HG02870 (cell line): ENCODE results near the gene IRX5.

Experiments
- ATAC-seq: cut with Tn5 transposase; IDR thresholded peaks from one replicate; pipeline ENCODE4 v1.9.1; 2021; ENCODE audit warnings: mild to moderate bottlenecking, moderate library complexity; ENCODE audit not compliant: unreplicated experiment

Gene IRX5

DNA sequence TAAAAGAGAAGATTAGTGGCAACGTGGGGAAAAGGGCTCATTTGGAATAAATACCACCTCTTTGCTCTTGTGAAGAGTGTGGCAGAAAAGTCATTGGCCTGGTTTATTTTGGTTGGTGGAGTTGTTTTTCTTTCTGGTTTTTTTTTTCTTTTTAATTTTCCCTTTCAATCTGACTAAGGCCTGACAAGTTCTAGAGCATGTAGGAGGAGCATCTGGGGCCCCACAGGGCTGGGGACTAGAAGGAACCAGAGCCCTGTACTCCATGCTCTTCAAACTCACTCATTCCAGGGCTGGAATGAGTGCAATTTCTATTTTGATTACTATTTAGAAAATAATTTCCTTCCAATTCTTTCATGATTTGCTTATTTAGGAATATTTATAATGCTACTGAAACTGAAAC lies 13.3 kb downstream of the IRX5 start:
- no peak for ATAC-seq

DNA sequence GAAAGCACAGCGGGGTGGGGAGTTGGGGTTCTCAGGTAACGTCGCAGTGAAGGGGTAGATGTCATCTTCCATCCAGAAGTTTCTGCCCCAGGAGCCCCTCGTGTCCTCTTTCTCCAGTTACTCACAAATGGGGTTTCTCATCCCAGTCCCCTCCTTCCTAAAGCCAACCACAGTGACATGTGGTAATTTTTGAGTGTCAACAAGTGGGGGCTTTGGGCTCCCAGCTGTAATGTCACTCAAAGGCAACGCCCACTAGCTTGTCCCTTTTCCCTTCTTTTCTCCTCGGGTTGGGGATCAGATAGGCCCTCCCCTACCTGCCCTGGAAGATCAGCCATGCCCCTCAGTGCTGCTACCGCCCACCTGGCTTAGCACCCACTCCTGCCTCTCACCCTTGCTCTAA lies 14.4 kb downstream of the IRX5 start:
- ATAC-seq, result no peak

- ATAC-seq, result no peak
Observed at GRCh38 chr16:54946909-54947308, 16.2 kb downstream of the IRX5 start.

DNA sequence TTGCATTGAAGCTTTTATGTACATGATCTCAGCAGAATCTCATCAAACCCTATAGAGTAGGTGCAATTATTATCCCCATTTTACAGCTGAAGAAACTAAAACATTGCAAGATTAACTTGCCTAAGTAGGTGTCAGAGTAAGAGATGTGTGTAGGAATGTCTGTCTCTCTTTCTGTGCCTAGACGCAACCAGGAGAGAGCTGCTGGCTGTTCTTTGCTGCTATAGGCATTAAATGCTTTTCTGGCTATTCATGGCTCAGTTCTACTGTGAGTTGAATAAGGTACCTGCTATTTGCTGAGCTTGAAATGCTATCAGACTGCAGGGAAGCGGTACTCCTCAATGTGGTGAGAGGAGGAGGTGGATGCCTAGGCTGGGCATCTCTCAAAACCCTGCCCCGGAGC lies 17.0 kb downstream of the IRX5 start:
- ATAC-seq, result no peak

DNA sequence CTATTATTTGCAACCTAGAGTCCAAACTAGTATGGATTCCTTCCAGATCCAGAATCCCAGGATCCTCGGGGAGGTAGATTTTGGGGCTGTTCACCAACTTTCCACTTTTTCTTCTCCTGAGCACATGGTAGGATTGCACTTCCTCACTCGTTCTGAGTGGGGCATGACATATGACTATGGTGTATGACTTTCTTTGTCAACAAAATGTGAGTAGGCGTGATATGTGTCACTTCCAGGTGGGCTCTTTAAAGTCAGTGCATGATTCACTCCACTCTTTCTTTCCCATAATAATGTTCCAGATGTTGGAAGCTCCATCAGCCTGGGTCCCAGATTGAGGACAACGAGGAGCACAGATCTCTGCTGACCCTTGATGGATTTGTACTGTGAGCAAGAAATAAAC lies 21.5 kb downstream of the IRX5 start:
- no peak for ATAC-seq

DNA sequence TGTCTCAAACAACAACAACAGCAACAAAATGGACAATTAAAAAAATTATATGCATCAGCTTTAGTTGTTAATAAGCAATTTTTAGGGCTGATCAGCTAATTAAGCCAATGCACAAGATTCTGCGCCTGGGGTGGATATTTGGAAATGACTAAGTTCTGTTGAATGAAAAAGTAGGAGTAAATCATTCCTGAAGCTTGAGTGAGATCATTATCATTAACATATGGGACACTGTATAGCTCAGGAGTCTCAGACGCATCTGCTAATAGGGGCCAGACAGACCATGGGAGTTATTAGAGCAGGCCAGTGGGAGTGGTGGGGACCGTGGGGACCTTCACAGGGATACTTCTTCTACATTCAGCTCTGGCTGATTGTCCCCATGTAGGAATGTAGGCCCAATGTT lies 22.8 kb downstream of the IRX5 start:
- no peak for ATAC-seq

GRCh38 chr16:54954220-54954619 lies 23.6 kb downstream of the IRX5 start:
- no peak for ATAC-seq

GRCh38 chr16:54955757-54956156 lies 25.1 kb downstream of the IRX5 start:
- ATAC-seq, result no peak

DNA sequence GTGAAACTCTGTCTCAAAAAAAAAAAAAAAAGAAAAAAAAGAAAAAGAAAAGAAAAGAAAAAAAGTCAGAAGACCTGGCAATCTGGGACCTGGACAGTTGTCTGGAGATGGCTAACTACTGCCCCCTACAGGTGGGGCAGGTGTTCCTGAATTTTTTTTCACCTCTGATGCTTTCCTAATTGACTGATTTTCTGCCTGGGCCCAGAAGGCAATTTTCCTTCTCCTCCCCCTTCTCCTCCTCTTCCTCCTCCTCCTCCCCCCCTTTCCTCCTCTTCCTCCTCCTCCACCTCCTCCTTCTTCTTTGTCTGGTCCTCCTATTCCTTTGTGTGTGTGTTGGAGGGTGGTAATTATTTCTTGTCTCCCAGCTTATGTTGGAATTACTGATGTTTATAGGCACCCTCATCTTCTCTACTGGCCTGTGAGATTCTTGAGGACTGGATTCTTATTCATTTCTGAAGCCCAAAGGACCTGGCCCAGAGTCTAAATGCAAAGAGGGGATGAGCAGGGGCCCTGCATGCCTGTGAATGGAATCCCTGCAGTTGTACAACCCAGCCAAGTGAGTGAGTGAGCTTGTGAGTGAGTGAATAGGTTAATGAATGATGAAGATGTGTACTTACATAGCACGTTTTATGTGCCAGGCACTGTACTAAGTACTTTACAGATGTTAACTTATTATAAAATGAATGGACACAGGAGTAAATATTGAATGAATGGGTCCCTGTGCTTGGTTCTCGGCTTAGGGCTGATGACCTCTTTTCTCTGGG lies 26.9 kb downstream of the IRX5 start:
- no peak for ATAC-seq

GRCh38 chr16:54962045-54962444 lies 31.4 kb downstream of the IRX5 start:
- no peak for ATAC-seq

- ATAC-seq, result no peak
Observed at GRCh38 chr16:54964239-54964638, 33.6 kb downstream of the IRX5 start.

DNA sequence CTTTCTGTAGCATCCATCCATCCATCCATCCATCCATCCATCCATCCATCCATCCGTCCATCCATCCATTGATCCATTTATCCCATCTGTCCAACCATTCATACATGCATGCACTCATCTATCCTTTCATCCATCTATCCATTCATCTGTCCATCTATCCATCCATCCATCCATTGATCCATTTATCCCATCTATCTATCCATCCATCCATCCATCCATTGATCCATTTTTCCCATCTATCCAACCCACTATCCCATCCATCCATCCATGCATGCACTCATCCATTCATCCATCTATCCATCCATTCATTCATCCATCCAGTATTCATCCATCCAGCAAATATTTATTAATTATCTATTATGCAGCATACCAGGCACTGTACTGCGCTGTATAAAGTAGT lies 34.8 kb downstream of the IRX5 start:
- no peak for ATAC-seq

DNA sequence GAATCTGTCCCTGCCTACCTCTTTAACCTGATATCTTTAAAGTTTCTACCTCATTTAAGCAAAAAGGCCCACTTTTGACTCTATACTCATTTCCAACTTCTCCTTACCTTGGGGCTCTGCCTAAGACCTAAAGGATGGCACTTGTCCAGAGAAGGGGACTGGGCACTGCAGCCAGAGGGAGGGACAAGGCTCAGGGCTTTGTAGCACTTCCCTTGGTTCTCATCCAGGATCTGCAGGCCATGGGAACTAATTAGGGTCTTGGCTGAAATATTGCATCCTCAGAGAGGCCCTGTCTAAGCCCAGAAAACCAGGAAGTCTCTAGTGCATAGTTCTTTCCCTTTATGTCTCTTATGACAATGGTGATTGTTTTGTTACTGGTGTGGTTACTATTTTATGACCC lies 37.3 kb downstream of the IRX5 start:
- ATAC-seq, result no peak

DNA sequence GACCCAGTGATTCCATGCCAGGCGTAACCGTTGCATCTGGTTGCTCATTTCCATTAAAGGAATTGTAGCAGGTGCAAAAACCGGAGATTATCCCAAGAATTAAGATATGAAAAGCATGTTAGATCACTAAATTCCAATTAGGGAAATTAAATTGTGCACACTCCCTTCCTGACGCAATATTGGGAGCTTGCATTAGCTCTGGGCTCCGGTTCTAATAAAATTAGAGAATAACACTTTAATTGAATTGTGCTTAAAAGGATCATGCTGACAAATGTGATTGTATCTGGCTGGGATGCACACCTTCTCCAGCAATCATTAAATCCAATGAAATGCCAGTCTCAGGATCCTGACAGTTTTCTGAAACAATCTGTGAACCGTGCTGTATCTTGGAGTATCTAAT lies 38.1 kb downstream of the IRX5 start:
- ATAC-seq, result no peak

GRCh38 chr16:54970016-54970415 lies 39.4 kb downstream of the IRX5 start:
- ATAC-seq, result no peak

DNA sequence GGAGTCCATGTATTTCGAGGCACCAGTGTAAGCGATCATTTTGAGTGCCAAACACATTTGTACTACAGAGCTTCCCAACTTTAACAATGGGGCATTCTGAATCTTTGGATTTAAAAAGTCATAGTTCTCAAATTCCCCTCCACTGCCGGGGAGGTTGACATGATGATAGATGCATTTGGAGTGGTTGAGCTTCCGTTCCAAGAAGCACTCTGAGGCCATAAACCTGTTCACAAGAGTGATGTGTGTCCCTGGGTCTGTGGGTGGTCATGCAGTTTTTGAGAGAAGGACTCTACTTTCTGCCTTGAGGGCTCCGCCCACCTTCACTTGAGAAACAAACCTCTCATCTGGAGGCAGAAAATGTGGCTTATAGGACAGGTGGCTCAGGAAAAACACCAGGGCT lies 43.7 kb downstream of the IRX5 start:
- ATAC-seq, result no peak

DNA sequence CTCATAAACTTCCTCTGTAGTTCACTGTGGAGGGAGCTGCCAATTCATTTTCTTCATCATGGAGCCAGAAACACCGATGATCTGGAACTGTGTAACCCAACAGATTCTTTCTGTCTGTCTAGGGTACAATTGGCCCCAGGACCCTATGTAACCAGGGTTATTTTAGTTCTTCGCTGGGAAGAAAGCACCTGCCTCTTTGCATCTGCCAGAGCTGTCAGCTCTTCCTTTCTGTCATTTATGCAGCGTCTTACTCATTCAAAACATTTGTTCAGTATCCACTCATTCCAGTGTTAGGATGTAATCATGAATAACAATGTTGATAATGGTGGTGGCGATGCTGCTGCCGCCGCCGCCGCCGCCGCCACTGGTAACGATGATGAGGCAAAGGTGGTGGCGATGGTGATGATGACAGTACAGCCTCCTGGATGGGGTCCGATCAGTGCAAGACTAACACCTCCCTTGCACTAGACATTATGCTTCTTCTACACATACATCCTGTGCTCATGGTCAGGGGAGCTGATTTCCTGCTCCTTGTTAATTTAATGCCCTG lies 46.1 kb downstream of the IRX5 start:
- ATAC-seq, result no peak

DNA sequence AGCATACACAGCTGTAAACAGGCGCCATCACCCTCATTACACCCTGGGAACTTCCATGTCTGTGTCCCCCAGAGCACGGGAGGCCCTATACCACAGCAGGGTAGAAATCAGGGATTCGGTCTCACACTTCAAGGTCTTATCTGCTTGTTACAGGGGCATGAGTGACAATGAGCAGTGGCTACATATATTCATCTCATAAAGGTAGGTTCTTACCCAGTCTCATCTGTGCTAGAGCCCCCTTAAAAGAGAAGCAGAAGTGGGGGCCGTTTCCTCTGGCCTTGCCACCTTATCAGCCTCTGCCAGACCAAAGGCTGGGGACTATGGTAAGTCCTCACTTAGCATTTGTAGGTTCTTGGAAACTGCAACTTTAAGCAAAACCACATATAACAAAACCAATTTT lies 46.5 kb downstream of the IRX5 start:
- ATAC-seq, result no peak

DNA sequence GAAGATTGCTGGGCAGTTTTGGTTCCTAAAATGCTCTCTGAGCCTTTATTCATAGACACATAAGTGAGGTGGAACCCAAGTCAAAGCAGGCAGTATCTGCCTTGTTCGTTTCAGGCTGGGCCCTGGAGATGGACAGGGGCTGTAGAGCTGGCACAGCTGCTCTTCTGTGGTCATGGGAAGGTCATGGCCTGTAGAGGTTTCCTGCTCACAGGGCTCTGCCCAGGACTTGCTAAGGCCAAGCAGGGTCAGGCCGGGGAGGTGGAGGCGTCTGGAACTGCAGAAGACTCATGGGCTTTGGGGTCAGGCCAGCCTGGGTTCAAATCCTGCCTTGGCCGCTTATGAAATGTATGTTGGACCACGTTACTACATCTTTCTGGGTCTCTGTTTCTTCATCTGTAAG lies 50.2 kb downstream of the IRX5 start:
- ATAC-seq, result no peak
